HCEC 1CT (cell line): ENCODE results near the gene UGT1A3.

ENCODE experiments used
- DNase-seq: peaks from one replicate; pipeline ENCODE4 v3.0.0-alpha.2; 2017

Gene UGT1A3

GRCh38 chr2:233818639-233819621, 90.1 kb downstream of the UGT1A3 start:
- no peak for DNase-seq

- DNase-seq, result no peak
Observed at GRCh38 chr2:233819884-233820773, 91.3 kb downstream of the UGT1A3 start.

DNA sequence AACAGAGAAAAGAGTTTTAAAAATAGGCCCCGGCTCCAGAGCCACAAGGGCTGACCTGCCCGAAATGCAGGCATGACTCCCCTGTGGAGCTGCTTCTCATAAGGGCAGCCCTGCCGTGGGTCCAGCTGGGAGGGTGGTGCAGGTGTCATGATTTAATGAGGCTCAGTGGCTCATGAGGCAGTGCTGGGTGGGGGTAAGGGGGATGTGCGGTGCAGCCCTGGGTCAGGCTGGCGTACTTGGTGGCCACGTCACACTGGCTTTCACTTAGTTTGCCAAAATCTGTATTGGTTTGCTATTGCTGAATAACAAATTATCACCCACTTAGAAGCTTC, 91.9 kb downstream of the UGT1A3 start:
- no peak for DNase-seq

GRCh38 chr2:233821196-233821595, 92.4 kb downstream of the UGT1A3 start:
- DNase-seq, result no peak

DNA sequence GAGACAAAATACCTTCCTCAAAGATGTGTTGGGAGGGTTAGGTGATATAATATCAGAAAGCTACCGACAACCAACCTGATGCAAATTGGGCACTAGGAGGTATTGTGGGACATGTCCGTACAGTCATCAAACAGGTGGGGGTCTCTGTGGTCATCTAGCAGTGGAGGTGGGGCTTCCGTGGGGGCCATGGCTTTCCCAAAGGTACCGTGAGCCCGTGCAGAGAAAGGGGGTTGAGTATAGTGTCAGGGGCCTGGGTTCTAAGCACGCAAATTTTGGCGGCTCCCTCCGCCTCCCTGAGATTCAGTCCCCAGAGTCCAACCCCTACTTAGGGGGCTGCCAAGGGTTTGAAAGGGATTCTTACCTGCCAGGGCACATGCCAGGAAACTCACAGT, 92.9 kb downstream of the UGT1A3 start:
- no peak for DNase-seq

DNA sequence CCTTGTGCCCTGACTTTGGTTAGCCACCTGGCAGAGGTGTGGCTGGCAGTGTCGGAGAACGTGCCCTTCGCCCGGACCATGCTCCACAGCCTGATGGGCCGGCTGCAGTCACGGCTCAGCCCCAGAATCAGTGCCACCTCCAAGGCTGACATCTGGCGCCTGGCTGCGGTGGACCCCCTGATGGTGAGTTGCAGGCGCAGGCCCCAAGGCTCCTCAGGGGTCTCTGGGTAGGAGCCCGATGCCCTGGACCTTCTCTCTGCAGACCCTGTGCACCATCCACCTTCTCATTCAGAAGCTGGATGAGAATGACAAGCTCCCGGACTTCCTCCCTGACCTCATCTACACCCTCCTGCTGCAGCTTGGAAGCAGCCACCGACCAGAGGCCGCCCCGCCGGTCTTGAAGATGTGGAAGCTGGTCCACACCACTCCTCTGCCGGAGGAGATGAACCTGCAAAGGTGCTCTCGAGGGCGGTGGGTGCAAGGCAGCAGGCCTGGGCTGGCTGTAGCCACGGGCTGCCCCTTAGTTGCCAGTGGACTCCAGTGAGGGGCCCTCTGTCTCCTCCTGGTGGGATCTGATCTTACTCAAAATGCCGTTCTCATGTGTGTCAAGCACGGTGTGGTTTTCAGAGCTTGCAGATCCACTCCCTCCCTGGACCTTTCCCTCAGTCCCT, 93.4 kb downstream of the UGT1A3 start:
- no peak for DNase-seq
